GM12872 (cell line): ENCODE results near the gene TMEM45A.

Experiments used
- CTCF ChIP-seq: IDR thresholded peaks from 3 replicates; pipeline ENCODE4 v1.5.1; 2011; ENCODE audit warnings: low read depth, mild to moderate bottlenecking, low read length, moderate library complexity; ENCODE audit not compliant: insufficient read depth

TMEM45A gene

DNA sequence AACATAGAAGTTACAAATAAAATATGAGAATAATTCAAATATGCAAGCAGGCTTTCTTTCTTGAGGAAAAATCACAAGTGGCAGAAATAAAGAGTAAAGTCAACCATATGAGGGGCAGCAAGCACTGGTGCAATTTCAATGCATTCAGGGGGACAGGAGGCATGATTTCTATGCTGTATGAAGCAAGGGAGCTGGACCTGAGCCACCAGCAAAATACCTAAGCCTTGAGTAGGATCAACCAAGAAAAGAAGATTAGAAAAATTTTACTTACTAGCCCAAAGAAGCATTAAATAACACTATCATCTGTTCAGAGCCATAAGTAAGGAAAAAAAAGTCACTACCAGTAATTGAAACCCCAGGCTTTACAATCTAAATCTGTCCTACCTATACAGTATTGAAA, 123.3 kb downstream of the TMEM45A start:
- TF ChIP-seq CTCF, result no peak

GRCh38 chr3:100621251-100621650, 128.8 kb downstream of the TMEM45A start:
- TF ChIP-seq CTCF, result no peak
